ENCODE data around the gene LGR4. TPM values are rescaled to one million over a fixed set of nuclear protein-coding genes. Genes with fewer than 3 reads are reported as not detected.

The LGR4 gene
- total RNA-seq, 1 donor from 2014 or later = 15.9 TPM

DNA sequence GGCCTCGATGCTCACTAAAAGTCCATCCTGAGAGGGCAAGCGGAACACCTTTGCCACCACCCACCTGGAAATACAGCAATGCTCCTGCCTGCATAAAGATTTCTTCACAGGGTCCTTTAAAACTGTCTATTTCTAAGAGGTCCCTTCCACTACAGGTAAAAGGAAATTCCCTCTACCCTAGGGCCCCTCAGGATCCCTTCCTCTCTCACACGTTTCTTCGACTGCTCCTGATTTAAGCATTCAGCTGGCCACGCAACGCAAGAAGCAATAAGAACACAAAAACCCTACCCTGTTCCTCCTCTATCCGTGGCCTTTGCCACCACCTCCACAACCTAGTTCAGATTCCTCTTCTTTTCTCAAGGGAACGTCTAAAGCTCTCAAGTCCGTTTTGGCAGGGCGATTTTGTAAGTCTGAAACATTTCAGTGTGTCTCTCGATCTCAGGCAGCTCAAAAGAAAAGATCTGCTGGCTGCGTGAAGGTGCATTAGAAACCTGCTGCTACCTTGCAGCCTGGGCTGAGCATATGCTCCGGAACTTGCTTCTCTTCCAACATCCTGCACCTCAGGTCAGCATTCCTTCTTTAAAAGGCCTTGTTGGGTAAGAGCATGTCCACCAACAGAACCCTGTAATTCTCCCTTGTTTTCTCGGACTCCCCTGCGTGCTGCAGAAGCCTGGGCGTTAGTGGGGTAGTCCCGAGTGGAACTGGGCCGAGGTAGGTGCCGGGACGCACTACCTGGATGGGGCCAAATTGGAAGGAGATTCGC, 1.6 kb downstream of the LGR4 start:
- Histone ChIP-seq H3K27me3 (ENCODE audit: control insufficient read depth, insufficient read depth, low read length) (no peaks in the 10 kb centered on the region), H3K4me3 (ENCODE audit: low read depth, low read length) (peak overlapping the region; percentile 65), H3K36me3 (ENCODE audit: control insufficient read depth, insufficient read depth, low read length) (no peaks in the 10 kb centered on the region)
- TF ChIP-seq, protein P1, sequence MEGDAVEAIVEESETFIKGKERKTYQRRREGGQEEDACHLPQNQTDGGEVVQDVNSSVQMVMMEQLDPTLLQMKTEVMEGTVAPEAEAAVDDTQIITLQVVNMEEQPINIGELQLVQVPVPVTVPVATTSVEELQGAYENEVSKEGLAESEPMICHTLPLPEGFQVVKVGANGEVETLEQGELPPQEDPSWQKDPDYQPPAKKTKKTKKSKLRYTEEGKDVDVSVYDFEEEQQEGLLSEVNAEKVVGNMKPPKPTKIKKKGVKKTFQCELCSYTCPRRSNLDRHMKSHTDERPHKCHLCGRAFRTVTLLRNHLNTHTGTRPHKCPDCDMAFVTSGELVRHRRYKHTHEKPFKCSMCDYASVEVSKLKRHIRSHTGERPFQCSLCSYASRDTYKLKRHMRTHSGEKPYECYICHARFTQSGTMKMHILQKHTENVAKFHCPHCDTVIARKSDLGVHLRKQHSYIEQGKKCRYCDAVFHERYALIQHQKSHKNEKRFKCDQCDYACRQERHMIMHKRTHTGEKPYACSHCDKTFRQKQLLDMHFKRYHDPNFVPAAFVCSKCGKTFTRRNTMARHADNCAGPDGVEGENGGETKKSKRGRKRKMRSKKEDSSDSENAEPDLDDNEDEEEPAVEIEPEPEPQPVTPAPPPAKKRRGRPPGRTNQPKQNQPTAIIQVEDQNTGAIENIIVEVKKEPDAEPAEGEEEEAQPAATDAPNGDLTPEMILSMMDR (IDR thresholded peaks at IDR 0.05; ENCODE audit: insufficient read depth, low read length, poor library complexity, severe bottlenecking) = no peak
- DNase-seq (ENCODE audit: low read depth) = no peak

DNA sequence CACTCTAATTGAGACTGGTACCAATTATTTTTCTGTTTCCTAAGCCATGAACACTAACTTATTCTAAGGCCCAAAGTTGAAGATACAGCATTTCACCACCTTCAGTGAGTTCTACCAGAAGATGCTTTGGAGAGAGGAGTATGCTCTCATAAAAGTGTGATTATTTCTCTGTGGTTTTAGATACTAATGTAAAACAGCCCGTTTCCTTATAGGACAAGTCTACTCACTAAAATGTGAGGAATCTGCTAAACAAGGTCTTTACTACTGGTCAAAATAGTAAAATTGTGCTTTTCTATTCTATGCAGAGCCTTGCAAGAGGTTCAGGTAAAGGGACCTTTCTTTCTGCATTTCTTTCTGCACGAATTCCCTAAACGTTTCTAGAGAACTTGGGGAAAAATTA, 2.4 kb downstream of the LGR4 start:
- TF ChIP-seq, protein P1 (IDR thresholded peaks at IDR 0.05; ENCODE audit: insufficient read depth, low read length, poor library complexity, severe bottlenecking) = no peak
- no peaks in the 10 kb centered on the region for H3K36me3 ChIP-seq (ENCODE audit: control insufficient read depth, insufficient read depth, low read length)

DNA sequence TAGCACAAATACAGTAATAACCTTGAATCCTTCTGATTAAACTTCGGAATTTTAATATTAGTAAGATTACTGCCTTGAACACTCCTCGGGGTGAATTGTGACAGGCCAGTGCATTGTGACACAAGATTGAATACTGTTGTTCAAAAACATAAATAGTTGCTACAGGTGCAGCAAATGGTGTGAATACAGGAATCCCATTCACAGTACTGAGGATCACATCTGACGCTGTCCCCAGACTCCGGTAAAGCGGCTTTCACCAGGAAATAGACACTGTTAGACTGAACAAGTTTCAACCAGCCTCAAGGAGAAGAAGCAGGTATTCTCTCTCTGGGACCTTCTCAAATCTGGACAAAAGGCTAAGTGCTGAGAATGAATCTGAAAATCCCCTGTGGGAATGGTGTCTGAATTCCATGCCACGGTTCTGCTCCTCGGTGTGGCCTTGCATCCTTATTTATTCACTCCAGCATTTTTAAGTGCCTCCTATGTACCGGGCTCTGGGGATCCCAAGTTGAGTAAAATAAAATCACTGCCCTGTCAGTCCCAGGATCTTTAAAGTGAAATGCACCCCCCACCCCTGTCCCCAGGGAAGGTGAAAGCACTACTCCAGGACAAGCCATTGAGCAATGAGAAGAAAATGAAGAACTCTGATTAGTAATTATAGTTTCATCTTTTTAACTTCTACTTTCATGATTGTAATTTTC, 3.4 kb downstream of the LGR4 start:
- TF ChIP-seq, protein P1 (IDR thresholded peaks at IDR 0.05; ENCODE audit: insufficient read depth, low read length, poor library complexity, severe bottlenecking) = no peak
- no peak for DNase-seq (ENCODE audit: low read depth)
- no peaks in the 10 kb centered on the region for H3K27me3 ChIP-seq (ENCODE audit: control insufficient read depth, insufficient read depth, low read length)
- H3K4me3 ChIP-seq (ENCODE audit: low read depth, low read length) = peak overlapping the region; percentile 65
- no peaks in the 10 kb centered on the region for H3K36me3 ChIP-seq (ENCODE audit: control insufficient read depth, insufficient read depth, low read length)

More for the DNA sequence above, 2.4 kb downstream of the LGR4 start:
- no peaks in the 10 kb centered on the region for H3K27me3 ChIP-seq (ENCODE audit: control insufficient read depth, insufficient read depth, low read length)
- no peak for DNase-seq (ENCODE audit: low read depth)
- peak overlapping the region; percentile 65 for H3K4me3 ChIP-seq (ENCODE audit: low read depth, low read length)

DNA sequence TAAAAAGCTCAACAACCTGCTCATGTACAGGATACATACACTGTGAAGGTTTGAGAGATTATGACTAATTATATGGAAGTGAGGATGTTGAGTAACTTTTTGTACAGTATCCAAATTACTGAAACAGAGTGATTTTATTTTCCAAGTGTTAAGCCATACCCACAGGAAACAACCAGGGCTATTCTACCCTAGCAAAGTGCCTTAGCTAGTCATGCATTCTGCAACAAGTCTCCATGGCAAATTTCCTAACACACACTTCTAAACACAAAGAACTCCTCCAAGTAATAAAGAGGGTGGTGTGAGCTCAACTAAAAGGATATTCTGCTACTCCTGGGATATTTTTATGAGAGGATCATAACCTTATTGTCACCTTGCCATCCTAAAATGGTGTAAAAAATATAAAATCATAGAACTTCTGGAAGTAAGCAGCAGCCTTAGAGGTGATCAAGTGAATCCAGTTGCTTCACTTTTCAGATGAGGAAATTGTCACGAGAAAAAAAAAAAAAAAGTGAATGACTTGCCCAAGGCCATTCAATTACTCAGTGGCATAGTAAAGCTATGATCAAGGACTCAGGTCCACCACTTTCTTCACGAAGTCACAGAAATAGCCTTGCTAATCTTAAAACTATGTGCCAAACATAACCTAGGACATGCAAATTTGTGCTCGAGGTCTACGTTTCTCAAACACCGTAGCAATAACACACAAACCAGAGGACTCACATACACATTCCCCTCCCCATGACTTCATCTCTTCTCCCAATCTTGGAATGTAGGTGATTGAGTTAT, 4.2 kb downstream of the LGR4 start:
- peak overlapping the region; percentile 65 for H3K4me3 ChIP-seq (ENCODE audit: low read depth, low read length)

DNA sequence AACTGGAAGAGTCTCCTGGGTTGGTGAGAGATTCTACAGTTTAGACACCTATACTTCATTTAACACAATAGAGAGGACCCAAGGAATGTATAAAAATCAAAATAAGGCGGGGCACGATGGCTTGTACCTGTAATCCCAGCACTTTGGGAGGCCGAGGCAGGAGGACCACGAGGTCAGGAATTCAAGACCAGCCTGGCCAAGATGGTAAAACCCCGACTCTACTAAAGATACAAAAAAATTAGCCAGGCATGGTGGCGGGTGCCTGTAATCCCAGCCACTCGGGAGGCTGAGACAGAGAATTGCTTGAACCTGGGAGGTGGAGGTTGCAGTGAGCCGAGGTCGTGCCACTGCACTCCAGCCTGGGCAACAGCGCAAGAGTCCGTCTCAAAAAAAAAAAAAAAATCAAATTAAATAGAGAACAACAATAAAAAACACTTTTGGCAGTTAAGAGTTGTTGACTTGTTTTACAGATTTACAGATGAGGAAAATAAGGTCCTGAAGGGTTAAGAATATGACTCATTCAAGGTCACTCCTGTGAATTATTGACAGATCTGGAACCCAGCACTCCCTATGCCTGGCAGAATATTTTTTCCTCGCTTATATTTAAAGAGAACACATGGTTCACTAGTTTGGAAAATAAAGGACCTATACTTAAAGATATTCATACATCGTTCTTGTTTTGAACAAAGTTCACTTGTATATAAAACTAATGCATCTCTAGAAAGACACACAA, 5.2 kb downstream of the LGR4 start:
- Histone ChIP-seq H3K27me3 (ENCODE audit: control insufficient read depth, insufficient read depth, low read length) (no peaks in the 10 kb centered on the region), H3K36me3 (ENCODE audit: control insufficient read depth, insufficient read depth, low read length) (no peaks in the 10 kb centered on the region), H3K4me3 (ENCODE audit: low read depth, low read length) (no peak overlapping the region)
- TF ChIP-seq, protein P1 (IDR thresholded peaks at IDR 0.05; ENCODE audit: insufficient read depth, low read length, poor library complexity, severe bottlenecking) = no peak
- DNase-seq (ENCODE audit: low read depth) = no peak

More for the DNA sequence above, 4.2 kb downstream of the LGR4 start:
- Histone ChIP-seq H3K27me3 (ENCODE audit: control insufficient read depth, insufficient read depth, low read length) (no peaks in the 10 kb centered on the region), H3K36me3 (ENCODE audit: control insufficient read depth, insufficient read depth, low read length) (no peaks in the 10 kb centered on the region)
- DNase-seq (ENCODE audit: low read depth) = peak; percentile 86
- TF ChIP-seq, protein P1 (IDR thresholded peaks at IDR 0.05; ENCODE audit: insufficient read depth, low read length, poor library complexity, severe bottlenecking) = no peak

All from kidney epithelial cell (primary cell).